Fibroblast of the aortic adventitia (primary cell): ENCODE measurements around the gene SMIM5. TPM values are rescaled to one million over a fixed set of nuclear protein-coding genes. Genes with fewer than 3 reads are reported as not detected.
A peak's percentile ranks its signal among the peaks of the same experiment; 100 is the strongest.

ENCODE experiments used
- DNase-seq: peaks from one replicate; pipeline ENCODE4 v3.0.0-alpha.2; 2010; ENCODE audit warnings: low read depth
- H3K4me3 ChIP-seq: 2 replicates; pipeline ENCODE4 v1.5.1; 2011; ENCODE audit warnings: low read depth, mild to moderate bottlenecking, control low read depth, low read length, moderate library complexity
- CTCF ChIP-seq: IDR thresholded peaks from 2 replicates; pipeline ENCODE4 v1.5.1; 2011; ENCODE audit warnings: mild to moderate bottlenecking, low read length, control low read depth, inconsistent platforms; ENCODE audit not compliant: insufficient read depth
- total RNA-seq: library from RNA; depleted of rRNA; stranded (reverse); fragments of >200 nt; gene quantifications from 2 replicates; pipeline ENCODE4 v1.2.3, GENCODE V29; 2012; ENCODE audit warnings: low replicate concordance

Gene SMIM5
- total RNA-seq, 1 donor: not detected

- TF ChIP-seq CTCF: peak; percentile 48
- peak; percentile 16 for DNase-seq
- no peak overlapping the region for H3K4me3 ChIP-seq
Measured at GRCh38 chr17:75619506-75620431, 13.5 kb upstream of the SMIM5 start.

GRCh38 chr17:75621489-75621888 lies 11.7 kb upstream of the SMIM5 start:
- no peak for DNase-seq
- H3K4me3 ChIP-seq: no peak overlapping the region
- TF ChIP-seq CTCF: no peak

- H3K4me3 ChIP-seq: no peak overlapping the region
- TF ChIP-seq CTCF: no peak
- no peak for DNase-seq
Measured at GRCh38 chr17:75622076-75622475, 11.2 kb upstream of the SMIM5 start.

- no peak for TF ChIP-seq CTCF
- DNase-seq: no peak
- no peak overlapping the region for H3K4me3 ChIP-seq
Measured at GRCh38 chr17:75622771-75623273, 10.4 kb upstream of the SMIM5 start.

- no peak for TF ChIP-seq CTCF
- no peak overlapping the region for H3K4me3 ChIP-seq
- no peak for DNase-seq
Measured at GRCh38 chr17:75623386-75623785, 9.8 kb upstream of the SMIM5 start.

DNA sequence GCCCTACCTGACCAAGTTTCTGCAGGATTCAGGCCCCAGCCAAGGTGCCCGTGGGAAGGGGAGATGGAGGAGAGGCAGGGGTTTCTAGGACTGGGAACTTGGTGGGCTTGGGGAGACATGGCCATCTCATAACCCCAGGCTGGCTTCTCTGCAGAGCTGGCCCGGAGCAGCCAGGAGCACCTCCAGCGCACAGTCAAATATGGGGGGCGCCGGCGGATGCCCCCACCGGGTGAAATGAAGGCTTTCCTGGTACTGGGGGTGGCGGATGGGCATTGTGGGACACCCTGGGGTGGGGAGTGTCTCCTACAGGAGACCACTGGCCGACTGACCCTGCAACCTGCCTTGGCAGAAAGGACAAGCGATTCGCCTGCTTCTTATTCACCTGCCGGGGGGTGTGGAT lies 9.2 kb upstream of the SMIM5 start:
- H3K4me3 ChIP-seq: no peak overlapping the region
- DNase-seq: no peak
- no peak for TF ChIP-seq CTCF
